HuH-7 (cell line): ENCODE results near the gene TPSAB1.
"Not testable (repeated sequence)": the region's sequence is repeated elsewhere in the genome, so short reads cannot be mapped to it uniquely, and the experiment has no call there.

Source experiments
- DNase-seq: peaks from one replicate; pipeline ENCODE4 v3.0.0; 2011; ENCODE audit warnings: low spot score

The TPSAB1 gene

DNA sequence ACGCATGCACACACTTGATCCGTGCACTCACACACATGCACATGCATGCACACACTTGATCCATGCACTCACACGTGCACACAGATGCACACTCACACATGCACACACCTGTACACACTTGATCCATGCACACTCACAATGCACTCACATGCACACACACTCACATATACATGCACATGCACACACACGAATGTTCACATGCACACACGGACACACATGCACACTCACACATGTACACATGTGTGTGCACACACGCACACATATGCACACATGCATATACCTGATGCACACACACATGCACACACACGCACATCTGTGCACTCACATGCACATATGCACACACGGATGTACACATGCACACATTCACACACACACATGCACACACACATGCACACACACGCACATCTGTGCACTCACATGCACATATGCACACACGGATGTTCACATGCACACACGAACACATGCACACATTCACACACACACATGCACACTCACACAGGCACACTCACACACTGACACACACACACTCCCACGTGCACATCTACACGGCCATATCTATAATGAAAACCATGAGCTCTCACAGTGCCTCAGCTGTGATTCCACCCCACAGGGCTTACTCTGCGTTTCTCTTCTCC, 7.5 kb downstream of the TPSAB1 start:
- DNase-seq: not testable (repeated sequence)

- DNase-seq: not testable (repeated sequence)
These were observed 8.7 kb downstream of the TPSAB1 start for GRCh38 chr16:1249031-1249755.

GRCh38 chr16:1253701-1254364, 13.3 kb downstream of the TPSAB1 start:
- not testable (repeated sequence) for DNase-seq

DNA sequence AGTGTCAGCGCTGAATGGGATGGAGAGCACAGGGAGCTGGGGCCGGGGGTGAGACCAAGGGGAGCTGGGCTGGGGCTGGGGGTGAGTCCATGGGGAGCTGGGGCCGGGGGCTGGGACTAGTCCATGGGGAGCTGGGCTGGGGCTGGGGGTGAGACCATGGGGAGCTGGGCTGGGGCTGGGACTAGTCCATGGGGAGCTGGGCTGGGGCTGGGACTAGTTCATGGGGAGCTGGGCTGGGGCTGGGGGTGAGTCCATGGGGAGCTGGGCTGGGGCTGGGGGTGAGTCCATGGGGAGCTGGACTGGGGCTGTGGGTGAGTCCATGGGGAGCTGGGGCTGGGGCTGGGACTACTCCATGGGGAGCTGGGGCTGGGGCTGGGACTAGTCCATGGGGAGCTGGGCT, 14.3 kb downstream of the TPSAB1 start:
- not testable (repeated sequence) for DNase-seq

- DNase-seq: not testable (repeated sequence)
These were observed 15.0 kb downstream of the TPSAB1 start, which contains the start of gene TPSD1 for GRCh38 chr16:1255276-1256122. TPSD1 (plus strand) TSS chr16:1256069; CDS start chr16:1256281, 212 bp downstream.

DNA sequence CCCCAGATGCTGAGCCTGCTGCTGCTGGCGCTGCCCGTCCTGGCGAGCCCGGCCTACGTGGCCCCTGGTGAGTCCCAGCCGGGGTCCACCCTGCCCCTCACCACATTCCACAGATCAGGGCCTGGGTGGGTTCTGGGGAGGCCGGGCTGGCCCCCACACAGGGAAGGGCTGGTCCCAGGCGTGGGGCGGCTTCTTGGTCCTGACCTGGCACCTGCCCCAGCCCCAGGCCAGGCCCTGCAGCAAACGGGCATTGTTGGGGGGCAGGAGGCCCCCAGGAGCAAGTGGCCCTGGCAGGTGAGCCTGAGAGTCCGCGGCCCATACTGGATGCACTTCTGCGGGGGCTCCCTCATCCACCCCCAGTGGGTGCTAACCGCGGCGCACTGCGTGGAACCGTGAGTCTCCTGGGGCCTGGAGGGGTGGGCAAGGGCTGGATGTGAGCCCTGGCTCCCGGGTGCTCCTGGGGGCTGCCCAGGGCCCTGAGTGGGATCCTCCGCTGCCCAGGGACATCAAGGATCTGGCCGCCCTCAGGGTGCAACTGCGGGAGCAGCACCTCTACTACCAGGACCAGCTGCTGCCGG, 15.9 kb downstream of the TPSAB1 start:
- DNase-seq: not testable (repeated sequence)

GRCh38 chr16:1256874-1257322, 16.4 kb downstream of the TPSAB1 start:
- DNase-seq: no peak

- no peak for DNase-seq
These were observed 17.2 kb downstream of the TPSAB1 start for GRCh38 chr16:1257561-1258224.

- DNase-seq: no peak
These were observed 17.7 kb downstream of the TPSAB1 start for GRCh38 chr16:1258225-1258600.

GRCh38 chr16:1258906-1259759, 18.6 kb downstream of the TPSAB1 start:
- DNase-seq: no peak

GRCh38 chr16:1259760-1260068, 19.2 kb downstream of the TPSAB1 start:
- no peak for DNase-seq

DNA sequence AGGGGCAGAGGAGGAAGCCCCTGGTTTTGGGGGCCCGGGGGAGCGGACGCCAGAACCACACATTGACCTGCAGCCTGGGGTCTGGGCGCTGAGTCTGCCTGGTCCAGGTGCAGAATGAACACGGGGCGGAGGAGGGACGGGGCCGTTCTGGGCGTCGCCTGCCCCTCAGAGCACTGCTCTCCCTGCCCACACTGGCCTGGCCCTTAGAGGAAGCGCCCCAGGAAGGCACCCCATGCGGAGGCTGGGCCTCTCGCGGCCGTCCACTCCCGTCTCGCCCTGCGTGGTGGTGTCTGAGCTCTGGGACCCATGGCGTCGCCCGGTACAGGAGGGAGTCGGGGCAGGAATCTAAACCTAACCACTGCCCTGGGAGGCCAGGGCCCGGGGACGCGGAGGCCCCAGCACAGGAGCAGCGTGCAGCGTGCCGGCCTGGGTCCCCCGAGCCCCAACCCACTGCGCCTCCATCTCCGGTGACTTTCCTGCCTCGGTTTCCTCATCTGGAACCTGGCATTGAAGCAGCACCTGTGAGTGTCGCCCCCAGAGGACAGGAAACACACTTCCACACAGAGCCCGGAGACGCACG, 19.7 kb downstream of the TPSAB1 start:
- DNase-seq: no peak

- DNase-seq: no peak
These were observed 20.8 kb downstream of the TPSAB1 start for GRCh38 chr16:1261131-1261892.

GRCh38 chr16:1262210-1262845, 21.8 kb downstream of the TPSAB1 start:
- no peak for DNase-seq

DNA sequence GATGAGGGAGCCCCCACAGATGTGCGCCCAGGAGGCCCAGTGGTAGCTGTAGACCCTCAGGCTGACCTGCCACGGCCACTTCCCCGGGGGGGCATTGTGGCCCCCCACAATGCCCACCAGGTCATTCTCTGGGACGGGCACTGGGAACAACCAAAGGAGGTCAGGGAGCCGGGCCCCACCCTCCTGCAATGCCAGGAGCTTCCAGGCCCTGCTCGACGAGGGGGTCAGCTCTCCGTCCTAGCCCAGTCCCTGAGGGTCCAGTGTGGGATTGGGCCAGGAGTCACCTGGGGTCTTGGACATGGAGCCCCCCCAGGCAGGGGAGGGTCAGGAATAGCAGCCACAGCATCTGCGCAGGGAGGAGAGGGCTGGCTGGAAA, 22.3 kb downstream of the TPSAB1 start:
- DNase-seq: no peak

- no peak for DNase-seq
These were observed 23.3 kb downstream of the TPSAB1 start for GRCh38 chr16:1263591-1264344.

DNA sequence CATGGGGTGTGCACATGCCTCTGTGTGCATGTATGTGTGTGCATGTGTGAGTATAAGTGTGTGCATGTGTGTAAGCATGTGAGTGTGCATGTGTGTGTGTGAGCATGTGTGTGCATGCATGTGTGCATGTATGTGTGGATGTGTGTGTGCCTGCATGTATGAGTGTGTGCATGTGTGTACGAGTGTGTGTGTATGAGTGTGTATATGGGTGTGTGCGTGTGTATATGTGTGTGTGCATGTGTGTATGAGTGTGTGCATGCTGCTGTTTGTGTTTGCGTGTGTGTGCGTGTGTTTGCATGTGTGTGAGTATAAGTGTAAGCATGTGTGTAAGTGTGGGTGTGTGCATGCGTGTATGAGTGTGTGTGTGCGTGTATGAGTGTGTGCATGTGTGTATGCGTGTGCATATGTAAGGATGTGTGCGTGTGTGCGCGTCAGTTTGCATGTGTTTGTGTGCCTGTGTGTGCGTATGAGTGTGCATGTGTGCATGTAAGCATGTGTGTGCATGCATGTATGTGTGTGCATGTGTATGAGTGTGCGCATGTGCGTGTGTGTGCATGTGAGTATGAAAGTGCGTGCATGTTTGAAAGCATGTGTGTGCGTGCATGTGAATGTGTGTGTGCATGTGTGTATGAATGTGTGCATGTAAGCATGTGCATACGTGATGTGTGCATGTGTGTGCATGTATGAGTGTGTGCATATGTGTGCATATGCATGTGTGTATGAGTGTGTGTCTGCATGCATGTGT, 24.0 kb downstream of the TPSAB1 start:
- no peak for DNase-seq
